Adrenal gland (tissue), 12 donors: ENCODE data around the gene SNX32. TPM values are rescaled to one million over a fixed set of nuclear protein-coding genes. Genes with fewer than 3 reads are reported as not detected.
A peak's percentile ranks its signal among the peaks of the same experiment; 100 is the strongest.

ENCODE experiments used
- DNase-seq, 7 donors: peaks; one replicate each; pipeline ENCODE4 v3.0.0-alpha.2; 2019 to 2020
- H3K27ac ChIP-seq, 5 donors: fragments of 200-600 bp; sonication (generic) in 4 of 5; 1 replicate in 3 of 5; 2 replicates in 2 of 5; pipeline versions ENCODE4 v1.5.1 to v1.8.0; 2016 to 2020; ENCODE audit warnings: mild to moderate bottlenecking in 1 of 5
- H3K27me3 ChIP-seq: fragments of 200-600 bp; 2 replicates; pipeline ENCODE4 v1.8.0; 2021
- H3K36me3 ChIP-seq, 2 donors: fragments of 200-600 bp; replicated peaks in 1 of 2; 1 replicate in 1 of 2; 2 replicates in 1 of 2; pipeline versions ENCODE4 v1.5.1 to v1.8.0; 2018 to 2022
- H3K4me1 ChIP-seq, 2 donors: fragments of 200-600 bp; replicated peaks in 1 of 2; 1 replicate in 1 of 2; 2 replicates in 1 of 2; pipeline versions ENCODE4 v1.5.1 to v1.8.0; 2018 to 2021
- H3K4me3 ChIP-seq, 4 donors: fragments of 200-600 bp; sonication (generic) in 3 of 4; one replicate each; pipeline ENCODE4 v1.5.1; 2016 to 2018
- H3K9me3 ChIP-seq, 3 donors: fragments of 200-600 bp; sonication (generic) in 1 of 3; replicated peaks in 1 of 3; 1 replicate in 2 of 3; 2 replicates in 1 of 3; pipeline versions ENCODE4 v1.5.1 to v1.8.0; 2016 to 2021
- CTCF ChIP-seq, 6 experiments: fragments of 450-650 bp in 4 of 6; fragments of 200-600 bp in 2 of 6; sonication (generic) in 1 of 6; IDR thresholded peaks; 1 replicate in 5 of 6; 2 replicates in 1 of 6; pipeline versions ENCODE4 v1.5.1 to v1.8.0; 2016 to 2021; ENCODE audit warnings: antibody characterized with exemption in 6 of 6, mild to moderate bottlenecking in 2 of 6, moderate library complexity in 1 of 6
- POLR2A ChIP-seq, 2 donors: fragments of 450-650 bp; IDR thresholded peaks; one replicate each; pipeline ENCODE4 v1.6.1; 2017; ENCODE audit warnings: antibody characterized with exemption in 2 of 2, mild to moderate bottlenecking in 2 of 2, moderate library complexity in 1 of 2
- WGBS, 4 donors: extraction: QIAGEN DNeasy Blood & Tissue Kit in 2 of 4; methylation state at CpG; one replicate each; pipeline versions ENCODE4 v1.1.5 to v1.1.7; 2013 to 2017; 5-methylcytosine and 5-hydroxymethylcytosine counted together
- intact Hi-C, 2 donors: fragments of 100-400 bp; cut with DNase I; formaldehyde crosslinking; loops; one replicate each; pipeline versions ENCODE4 v1.14.1 to v1.15.0; 2022 to 2023
- polyA plus RNA-seq, 3 donors: library from polyadenylated mRNA; stranded (reverse); fragments of 200-250 nt in 2 of 3; fragments of 350-450 nt in 1 of 3; fragmentation: Illumina TruSeq in 1 of 3; extraction: RNeasy Lipid Tissue Mini Kit (QIAGEN cat#74804) in 1 of 3; gene quantifications; one replicate each; pipeline ENCODE4 v1.2.3, GENCODE V29; 2013 to 2014
- total RNA-seq, 9 donors: library from RNA; depleted of rRNA in 4 of 9; stranded (reverse); fragments of >200 nt in 4 of 9; fragments of 120-200 nt in 1 of 9; fragmentation: NEBNext Ultra II Directional in 1 of 9; extraction: Animal tissue kit (Norgen Biotek cat#: 25700) in 1 of 9; gene quantifications; one replicate each; pipeline versions ENCODE4 v1.1.0 to v1.2.4, GENCODE V29; 2013 to 2023
- donor health status: healthy with polysubstance abuse.
- donor health status: Bipolar disorder and iron deficiency.
- donor health status: DM: yes; HTN: yes; CAD: no.
- donor health status: DM: no; HTN: no; CAD: no.
- donor health status: DM: no; HTN: no; CAD: no.
- donor health status: DM: yes; HTN: yes; CAD: no.

The SNX32 gene
- total and polyA plus RNA-seq, 12 donors = 0.11 to 1.2 (median 0.50) TPM; not detected in 3

- TF ChIP-seq POLR2A (IDR thresholded peaks at IDR 0.05) (no peak), CTCF (IDR thresholded peaks at IDR 0.05) (no peak)
- Histone ChIP-seq H3K4me3 (no peak overlapping the region), H3K4me1 (peaks cover 16 to 21% of the 10 kb centered on the region in 2 donors), H3K9me3 (no peaks in the 10 kb centered on the region), H3K27me3 (no peaks in the 10 kb centered on the region), H3K36me3 (peaks cover 0 to 62% of the 10 kb centered on the region in 2 donors), H3K27ac (no peak overlapping the region)
- intact Hi-C loops = no loop called here
- WGBS, 4 donors = 85 to 92% (median 91%) methylated on average over 12 to 24 of the region's 24 CpGs
- DNase-seq = peak in 5 of 7 donors; percentile 16 to 31 (median 22)
These were observed 29.5 kb downstream of the SNX32 start for GRCh38 chr11:65862941-65863888.

- Histone ChIP-seq H3K4me3 (no peak overlapping the region), H3K36me3 (peaks cover 0 to 66% of the 10 kb centered on the region in 2 donors), H3K27ac (no peak overlapping the region), H3K9me3 (no peaks in the 10 kb centered on the region), H3K27me3 (no peaks in the 10 kb centered on the region), H3K4me1 (peaks cover 9 to 13% of the 10 kb centered on the region in 2 donors)
- peak in 3 of 7 donors; percentile 7 to 23 (median 16) for DNase-seq
- WGBS, 4 donors = 75 to 85% (median 81%) methylated on average over 6 to 12 of the region's 12 CpGs
- intact Hi-C loops = no loop called here
- TF ChIP-seq POLR2A (IDR thresholded peaks at IDR 0.05) = no peak
- no peak for TF ChIP-seq CTCF (IDR thresholded peaks at IDR 0.05)
These were observed 30.3 kb downstream of the SNX32 start for GRCh38 chr11:65863889-65864705.

- intact Hi-C loops = no loop called here
- WGBS, 4 donors = 74 to 87% (median 85%) methylated on average over 7 to 18 of the region's 18 CpGs
- peak in 3 of 7 donors; percentile 7 to 19 (median 16) for DNase-seq
- Histone ChIP-seq H3K4me3 (no peak overlapping the region), H3K27ac (no peak overlapping the region), H3K27me3 (no peaks in the 10 kb centered on the region), H3K4me1 (peaks cover 8 to 12% of the 10 kb centered on the region in 2 donors), H3K36me3 (peaks cover 0 to 68% of the 10 kb centered on the region in 2 donors), H3K9me3 (no peaks in the 10 kb centered on the region)
- TF ChIP-seq CTCF (IDR thresholded peaks at IDR 0.05) (no peak), POLR2A (IDR thresholded peaks at IDR 0.05) (no peak)
These were observed 31.1 kb downstream of the SNX32 start for GRCh38 chr11:65864706-65865471.
